Lower leg skin (tissue), 4 donors: Measurements from ENCODE around the gene INPP4B. TPM values are rescaled to one million over a fixed set of nuclear protein-coding genes. Genes with fewer than 3 reads are reported as not detected.

ENCODE experiments used
- DNase-seq, 2 donors: peaks; one replicate each; pipeline ENCODE4 v3.0.0-alpha.2; 2019; ENCODE audit warnings: low spot score in 2 of 2
- H3K4me3 ChIP-seq: fragments of 200-600 bp; sonication (generic); 2 replicates; pipeline ENCODE4 v1.5.1; 2017; ENCODE audit warnings: mild to moderate bottlenecking, low read depth; ENCODE audit not compliant: poor library complexity, severe bottlenecking
- POLR2A ChIP-seq, 2 donors: fragments of 450-650 bp; IDR thresholded peaks; one replicate each; pipeline ENCODE4 v1.6.1; 2016 to 2017; ENCODE audit warnings: antibody characterized with exemption in 2 of 2, mild to moderate bottlenecking in 1 of 2, moderate library complexity in 1 of 2
- WGBS, 2 donors: methylation state at CpG; one replicate each; pipeline ENCODE4 v1.1.5; 2018; 5-methylcytosine and 5-hydroxymethylcytosine counted together
- intact Hi-C: fragments of 100-400 bp; cut with DNase I; formaldehyde crosslinking; loops from one replicate; pipeline ENCODE4 v1.15.0; 2023; ENCODE audit warnings: low total_unique reads
- total RNA-seq, 4 donors: library from RNA; depleted of rRNA; stranded (reverse); fragments of >200 nt; gene quantifications; one replicate each; pipeline ENCODE4 v1.1.0, GENCODE V29; 2016
- TF ChIP-seq, protein P1 (sequence below), 3 donors: fragments of 450-650 bp; IDR thresholded peaks; one replicate each; pipeline ENCODE4 v1.5.1; 2016; ENCODE audit warnings: antibody characterized with exemption in 3 of 3, mild to moderate bottlenecking in 3 of 3, moderate library complexity in 2 of 3

The INPP4B gene
- total RNA-seq, 4 donors from 2014 or later = 7.6 to 18.5 (median 17.6) TPM

DNA sequence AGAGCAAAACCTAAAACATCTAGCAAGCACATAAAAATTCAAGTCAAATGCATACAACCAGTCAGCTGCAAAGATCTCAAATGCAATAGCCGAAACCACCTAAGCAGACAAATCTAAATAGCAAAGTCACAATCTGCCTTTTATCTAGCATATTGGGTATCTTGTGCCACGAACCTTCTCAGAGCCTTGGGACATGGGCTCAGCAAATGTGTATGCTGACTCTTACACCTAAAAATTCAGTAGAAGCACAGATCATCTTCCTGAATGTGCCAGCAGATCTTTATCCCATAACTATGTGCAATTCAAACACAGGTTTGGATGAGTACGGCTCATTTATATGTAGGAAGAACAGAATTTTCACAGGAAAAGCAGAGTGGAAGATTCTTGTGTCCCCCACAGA, 492.1 kb downstream of the INPP4B start:
- intact Hi-C loops = loop anchor here (10.0 kb wide), 1 partner anchor 491 kb away; the partner anchor contains the start of gene INPP4B
- H3K4me3 ChIP-seq = no peak overlapping the region
- TF ChIP-seq POLR2A (IDR thresholded peaks at IDR 0.05) = no peak
- TF ChIP-seq, protein P1, sequence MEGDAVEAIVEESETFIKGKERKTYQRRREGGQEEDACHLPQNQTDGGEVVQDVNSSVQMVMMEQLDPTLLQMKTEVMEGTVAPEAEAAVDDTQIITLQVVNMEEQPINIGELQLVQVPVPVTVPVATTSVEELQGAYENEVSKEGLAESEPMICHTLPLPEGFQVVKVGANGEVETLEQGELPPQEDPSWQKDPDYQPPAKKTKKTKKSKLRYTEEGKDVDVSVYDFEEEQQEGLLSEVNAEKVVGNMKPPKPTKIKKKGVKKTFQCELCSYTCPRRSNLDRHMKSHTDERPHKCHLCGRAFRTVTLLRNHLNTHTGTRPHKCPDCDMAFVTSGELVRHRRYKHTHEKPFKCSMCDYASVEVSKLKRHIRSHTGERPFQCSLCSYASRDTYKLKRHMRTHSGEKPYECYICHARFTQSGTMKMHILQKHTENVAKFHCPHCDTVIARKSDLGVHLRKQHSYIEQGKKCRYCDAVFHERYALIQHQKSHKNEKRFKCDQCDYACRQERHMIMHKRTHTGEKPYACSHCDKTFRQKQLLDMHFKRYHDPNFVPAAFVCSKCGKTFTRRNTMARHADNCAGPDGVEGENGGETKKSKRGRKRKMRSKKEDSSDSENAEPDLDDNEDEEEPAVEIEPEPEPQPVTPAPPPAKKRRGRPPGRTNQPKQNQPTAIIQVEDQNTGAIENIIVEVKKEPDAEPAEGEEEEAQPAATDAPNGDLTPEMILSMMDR (IDR thresholded peaks at IDR 0.05) = no peak
- 57 to 63% methylated on average over 3 of the region's 3 CpGs for WGBS, 2 donors
- no peak for DNase-seq

DNA sequence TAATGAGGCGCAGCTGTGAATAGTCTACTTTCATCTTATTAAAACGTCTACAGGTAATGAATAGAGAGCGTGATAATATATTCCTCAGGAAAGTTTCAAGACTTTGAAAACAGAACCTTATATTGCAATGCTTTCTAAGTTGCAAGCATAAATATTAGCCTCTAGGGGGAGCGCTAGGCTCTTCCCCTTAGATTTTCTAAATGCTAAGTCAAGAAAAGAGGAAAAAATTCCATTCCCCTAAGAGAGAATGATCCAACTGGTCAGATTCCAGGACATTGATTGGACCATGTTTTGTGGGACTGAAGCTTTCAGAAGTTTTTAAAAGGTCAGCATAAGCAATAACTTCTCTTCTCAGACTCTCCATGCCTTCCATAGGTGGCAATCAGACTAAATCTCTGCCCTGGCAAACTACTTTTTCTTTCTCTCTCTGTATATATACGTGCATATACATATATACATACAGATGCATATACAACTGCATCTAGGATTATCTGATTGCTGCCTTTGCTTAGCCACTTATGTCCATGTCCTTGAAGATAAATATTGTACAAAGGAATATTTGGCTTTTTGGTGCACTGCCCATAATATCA, 492.9 kb downstream of the INPP4B start:
- H3K4me3 ChIP-seq = no peak overlapping the region
- TF ChIP-seq POLR2A (IDR thresholded peaks at IDR 0.05) = no peak
- TF ChIP-seq, protein P1 (IDR thresholded peaks at IDR 0.05) = no peak
- intact Hi-C loops = loop anchor here (10.0 kb wide), 1 partner anchor 492 kb away; the partner anchor contains the start of gene INPP4B
- WGBS, 2 donors = 12 to 14% methylated on average over 5 of the region's 5 CpGs
- no peak for DNase-seq

DNA sequence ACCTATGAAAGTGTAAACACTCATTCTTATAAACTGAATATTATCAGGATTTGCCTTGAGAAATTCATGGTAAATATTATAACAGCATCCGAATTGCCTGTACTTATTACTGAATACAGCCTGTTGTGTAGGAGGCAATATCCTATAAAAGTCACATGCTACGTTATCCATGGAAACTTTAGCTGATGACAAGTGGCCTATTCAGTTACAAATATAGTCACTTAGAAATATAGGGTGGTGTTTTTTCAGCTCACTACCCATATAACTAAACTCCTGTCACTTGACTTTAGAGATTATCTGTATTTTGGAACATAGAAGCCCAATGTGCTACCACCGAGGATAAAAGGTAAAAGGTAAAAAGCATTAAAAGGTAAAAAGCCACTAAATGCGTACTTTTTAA, 493.4 kb downstream of the INPP4B start:
- no peak for DNase-seq
- no peak overlapping the region for H3K4me3 ChIP-seq
- intact Hi-C loops = loop anchor here (10.0 kb wide), 1 partner anchor 492 kb away; the partner anchor contains the start of gene INPP4B
- 64 to 67% methylated on average over 4 of the region's 4 CpGs for WGBS, 2 donors
- TF ChIP-seq POLR2A (IDR thresholded peaks at IDR 0.05) = no peak
- TF ChIP-seq, protein P1 (IDR thresholded peaks at IDR 0.05) = no peak

DNA sequence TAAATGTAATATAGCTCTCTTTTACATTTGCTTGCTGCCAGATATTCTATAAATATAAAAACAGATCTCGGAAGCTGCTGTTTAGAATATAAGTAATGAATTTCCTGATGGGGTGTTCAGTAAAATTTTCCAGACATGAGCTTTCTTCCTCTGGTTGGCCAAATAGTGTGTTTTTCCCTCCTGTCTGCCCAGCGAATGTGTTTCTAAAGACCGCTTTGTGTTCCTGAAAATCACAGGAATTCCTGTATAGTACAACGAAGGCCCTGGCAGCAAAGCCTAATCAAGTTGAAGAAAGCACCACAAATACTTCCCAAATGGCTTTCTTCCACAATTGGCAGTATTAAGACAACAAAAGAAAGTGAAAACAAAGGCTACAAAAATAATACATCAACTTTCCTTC, 494.1 kb downstream of the INPP4B start:
- WGBS, 2 donors = 52 to 66% methylated on average over 4 of the region's 4 CpGs
- intact Hi-C loops = loop anchor here (10.0 kb wide), 1 partner anchor 493 kb away; the partner anchor contains the start of gene INPP4B
- TF ChIP-seq POLR2A (IDR thresholded peaks at IDR 0.05) = no peak
- TF ChIP-seq, protein P1 (IDR thresholded peaks at IDR 0.05) = no peak

DNA sequence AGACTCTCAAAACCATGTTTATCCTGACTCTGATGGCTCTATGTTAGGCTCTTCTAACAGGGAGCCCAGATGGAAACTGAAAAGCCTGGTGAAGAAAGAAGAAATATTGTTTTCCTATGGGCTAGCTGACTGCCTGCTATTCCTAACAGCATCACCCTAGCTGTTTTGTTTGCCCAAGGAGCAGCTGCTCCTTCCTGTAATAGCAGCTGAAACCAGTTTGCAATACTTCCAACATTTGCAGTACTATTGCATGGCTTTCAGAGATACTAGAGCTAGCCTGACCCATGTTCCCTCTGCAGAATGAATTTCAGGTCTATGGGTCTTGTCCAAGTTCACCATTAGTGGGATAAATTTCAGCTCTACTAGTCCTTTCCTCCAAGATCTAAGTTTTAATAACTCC, 495.2 kb downstream of the INPP4B start:
- H3K4me3 ChIP-seq = no peak overlapping the region
- no peak for TF ChIP-seq POLR2A (IDR thresholded peaks at IDR 0.05)
- TF ChIP-seq, protein P1 (IDR thresholded peaks at IDR 0.05) = no peak
- DNase-seq = no peak
- intact Hi-C loops = loop anchor here (10.0 kb wide), 1 partner anchor 494 kb away; the partner anchor contains the start of gene INPP4B

More for the DNA sequence above, 494.1 kb downstream of the INPP4B start:
- H3K4me3 ChIP-seq = no peak overlapping the region
- DNase-seq = no peak
